NB4 (cell line): ENCODE data around the gene RAB11B.

Source experiments
- CTCF ChIP-seq: IDR thresholded peaks from one replicate; pipeline ENCODE4 v1.5.1; 2012; ENCODE audit warnings: low read depth, low read length
- POLR2A ChIP-seq: IDR thresholded peaks from 2 replicates; pipeline ENCODE4 v1.6.1; 2011; ENCODE audit warnings: mild to moderate bottlenecking; ENCODE audit not compliant: insufficient read length; ENCODE audit errors: extremely low read depth

- TF ChIP-seq CTCF (no peak), POLR2A (no peak)
Observed at GRCh38 chr19:8398311-8398771, 8.2 kb downstream of the RAB11B start.
